ENCODE measurements around the gene C1R.

- TF ChIP-seq CTCF (IDR thresholded peaks at IDR 0.05) (no peak), EZH2 (IDR thresholded peaks at IDR 0.05) (no peak)
Observed at GRCh38 chr12:7089196-7089871, 2.9 kb downstream of the C1R start.

Measured in neural progenitor cell (in vitro differentiated cells).